A549 (cell line): ENCODE results near the gene ARFGEF3. TPM values are rescaled to one million over a fixed set of nuclear protein-coding genes. Genes with fewer than 3 reads are reported as not detected.

Experiments
- ATAC-seq, 2 experiments: fragments of 200-7000 bp in 1 of 2; fragments of >200 bp in 1 of 2; cut with Nextera tagmentation in 1 of 2; cut with Tn5 transposase in 1 of 2; 3 replicates each; pipeline versions ENCODE4 v1.8.0 to v1.9.1; 2018 to 2020; ENCODE audit warnings: mild to moderate bottlenecking in 1 of 2, moderate library complexity in 1 of 2
- CTCF ChIA-PET: fragments of 300-600 bp; sonication (Branson Sonifier 250); formaldehyde crosslinking; extraction: SDS; loops from one replicate; lab custom pipeline; 2021; ENCODE audit warnings: antibody characterized with exemption, inconsistent platforms; lab: Yijun Ruan, JAX
- POLR2A ChIA-PET: fragments of 350-600 bp; formaldehyde crosslinking; extraction: SDS; loops from one replicate; lab custom pipeline; 2021; ENCODE audit warnings: antibody characterized with exemption, inconsistent platforms; lab: Yijun Ruan, JAX
- DNase-seq, 2 experiments: peaks; one replicate each; pipeline versions ENCODE4 v3.0.0 to v3.0.0-alpha.2; 2011 to 2016; ENCODE audit warnings: low read depth in 1 of 2, low spot score in 1 of 2
- FAIRE-seq: peaks from 2 replicates; lab custom pipeline; 2011; peaks lifted over from hg19 to GRCh38; lab: Jason Lieb, UNC
- H3K27ac ChIP-seq, 2 experiments: fragments of >200 bp; sonication (Bioruptor Twin); formaldehyde crosslinking; 3 replicates each; pipeline ENCODE4 v1.5.1; 2016 to 2017
- H3K4me1 ChIP-seq: fragments of >200 bp; sonication (Bioruptor Twin); formaldehyde crosslinking; 3 replicates; pipeline ENCODE4 v1.6.1; 2016
- H3K4me2 ChIP-seq: fragments of >200 bp; sonication (Bioruptor Twin); formaldehyde crosslinking; 3 replicates; pipeline ENCODE4 v1.6.1; 2016
- H3K4me3 ChIP-seq: fragments of >200 bp; sonication (Bioruptor Twin); formaldehyde crosslinking; 3 replicates; pipeline ENCODE4 v1.5.1; 2016
- H3K9me3 ChIP-seq: fragments of >200 bp; sonication (Bioruptor Twin); formaldehyde crosslinking; 3 replicates; pipeline ENCODE4 v1.6.1; 2016
- CBX8 ChIP-seq: fragments of 200-600 bp; sonication (generic); IDR thresholded peaks from 2 replicates; pipeline ENCODE4 v1.6.1; 2016
- CHD2 ChIP-seq: fragments of 150-350 bp; IDR thresholded peaks from 2 replicates; pipeline ENCODE4 v1.6.1; 2014; ENCODE audit warnings: low read length; ENCODE audit not compliant: partially characterized antibody
- CHD4 ChIP-seq: fragments of 200-600 bp; sonication (generic); IDR thresholded peaks from 2 replicates; pipeline ENCODE4 v1.6.1; 2016; ENCODE audit warnings: antibody characterized with exemption, mild to moderate bottlenecking, borderline replicate concordance
- E2F6 ChIP-seq: IDR thresholded peaks from 2 replicates; pipeline ENCODE4 v1.6.1; 2012; ENCODE audit warnings: low read depth, borderline replicate concordance
- EHF ChIP-seq: fragments of 250-450 bp; sonication (Bioruptor Pico); IDR thresholded peaks from 2 replicates; pipeline ENCODE4 v1.5.0; 2020; ENCODE audit warnings: mild to moderate bottlenecking
- EHMT2 ChIP-seq: fragments of 200-600 bp; sonication (generic); IDR thresholded peaks from 2 replicates; pipeline ENCODE4 v1.6.1; 2016; ENCODE audit warnings: antibody characterized with exemption, low read depth, mild to moderate bottlenecking, moderate library complexity
- EP300 ChIP-seq, 2 experiments: fragments of >200 bp; sonication (Bioruptor Twin); formaldehyde crosslinking; IDR thresholded peaks; 2 replicates in 1 of 2; 3 replicates in 1 of 2; pipeline ENCODE4 v1.6.1; 2016 to 2017
- FOSB ChIP-seq: fragments of 250-450 bp; sonication (Bioruptor Pico); IDR thresholded peaks from 2 replicates; pipeline ENCODE4 v1.5.0; 2020; ENCODE audit warnings: mild to moderate bottlenecking, moderate library complexity
- HEYL ChIP-seq: fragments of 250-450 bp; sonication (Bioruptor Pico); IDR thresholded peaks from 2 replicates; pipeline ENCODE4 v1.8.0; 2021; ENCODE audit warnings: mild to moderate bottlenecking, moderate library complexity
- HOXA7 ChIP-seq: fragments of 250-450 bp; sonication (Bioruptor Pico); IDR thresholded peaks from 2 replicates; pipeline ENCODE4 v1.5.0; 2020; ENCODE audit warnings: mild to moderate bottlenecking, moderate library complexity
- JUN ChIP-seq, 2 experiments: fragments of >200 bp; sonication (Bioruptor Twin); formaldehyde crosslinking; IDR thresholded peaks; 2 replicates in 1 of 2; 3 replicates in 1 of 2; pipeline ENCODE4 v1.6.1; 2016 to 2017
- KDM1A ChIP-seq: fragments of 200-600 bp; sonication (generic); IDR thresholded peaks from 2 replicates; pipeline ENCODE4 v1.6.1; 2016; ENCODE audit warnings: low read depth, mild to moderate bottlenecking
- MAZ ChIP-seq: fragments of 150-350 bp; IDR thresholded peaks from 2 replicates; pipeline ENCODE4 v1.6.1; 2014; ENCODE audit warnings: antibody characterized with exemption, low read depth, low read length, borderline replicate concordance
- MYC ChIP-seq: IDR thresholded peaks from 2 replicates; pipeline ENCODE4 v1.6.1; 2012; ENCODE audit warnings: mild to moderate bottlenecking, inconsistent platforms, low read length, improper control_type of control experiment, borderline replicate concordance
- NPAS2 ChIP-seq: fragments of 250-450 bp; sonication (Bioruptor Pico); IDR thresholded peaks from 2 replicates; pipeline ENCODE4 v1.8.0; 2022; ENCODE audit warnings: mild to moderate bottlenecking, moderate library complexity, borderline replicate concordance
- PHF8 ChIP-seq: fragments of 200-600 bp; sonication (generic); IDR thresholded peaks from 2 replicates; pipeline ENCODE4 v1.6.1; 2016; ENCODE audit warnings: low read depth, mild to moderate bottlenecking, antibody characterized with exemption, moderate library complexity, borderline replicate concordance
- POLR2A ChIP-seq: IDR thresholded peaks from 2 replicates; pipeline ENCODE4 v1.6.1; 2012; ENCODE audit warnings: mild to moderate bottlenecking, low read length
- POLR2AphosphoS2 ChIP-seq: conservative IDR thresholded peaks from 2 replicates; pipeline ENCODE4 v1.6.1; 2012; ENCODE audit warnings: low read length, improper control_type of control experiment, inconsistent platforms
- RAD21 ChIP-seq, 2 experiments: fragments of >200 bp in 1 of 2; sonication (Bioruptor Twin) in 1 of 2; formaldehyde crosslinking in 1 of 2; IDR thresholded peaks in 1 of 2; conservative IDR thresholded peaks in 1 of 2; 2 replicates in 1 of 2; 3 replicates in 1 of 2; pipeline ENCODE4 v1.6.1; 2012 to 2018; ENCODE audit warnings: inconsistent platforms in 1 of 2
- RARB ChIP-seq: fragments of 250-450 bp; sonication (Bioruptor Pico); IDR thresholded peaks from 2 replicates; pipeline ENCODE4 v1.8.0; 2021; ENCODE audit warnings: mild to moderate bottlenecking, moderate library complexity
- REST ChIP-seq: fragments of 200-600 bp; sonication (generic); IDR thresholded peaks from 2 replicates; pipeline ENCODE4 v1.6.1; 2016; ENCODE audit warnings: antibody characterized with exemption, mild to moderate bottlenecking, moderate library complexity
- TP53 ChIP-seq: fragments of 250-450 bp; sonication (Bioruptor Pico); IDR thresholded peaks from 2 replicates; pipeline ENCODE4 v1.5.0; 2021; ENCODE audit warnings: mild to moderate bottlenecking, moderate library complexity
- ZC3H11A ChIP-seq: fragments of 450-650 bp; IDR thresholded peaks from 2 replicates; pipeline ENCODE4 v1.6.1; 2014; ENCODE audit warnings: antibody characterized with exemption, mild to moderate bottlenecking
- ZFP36 ChIP-seq: fragments of 450-650 bp; IDR thresholded peaks from 2 replicates; pipeline ENCODE4 v1.6.1; 2014; ENCODE audit warnings: borderline replicate concordance; ENCODE audit not compliant: partially characterized antibody
- ZNF302 ChIP-seq: fragments of 250-450 bp; sonication (Bioruptor Pico); IDR thresholded peaks from 2 replicates; pipeline ENCODE4 v1.9.0; 2021; ENCODE audit warnings: inconsistent platforms, mild to moderate bottlenecking, moderate library complexity
- WGBS: methylation state at CpG from one replicate; pipeline ENCODE4 v1.1.6; 2017; ENCODE audit errors: missing lambda C conversion rate; 5-methylcytosine and 5-hydroxymethylcytosine counted together
- polyA plus RNA-seq, 4 experiments: library from polyadenylated mRNA; depleted of rRNA in 3 of 4; stranded (reverse); fragments of >200 nt; fragmentation: RNase III in 1 of 4; extraction: RNeasy Plus Mini Kit Qiagen cat#74134 plus additional on column Dnase treatment in 1 of 4; gene quantifications; 2 replicates in 3 of 4; 3 replicates in 1 of 4; pipeline ENCODE4 v1.2.3, GENCODE V29; 2011 to 2017
- TF ChIP-seq, protein P1 (sequence below): fragments of 150-350 bp; IDR thresholded peaks from 2 replicates; pipeline ENCODE4 v1.6.1; 2014; ENCODE audit warnings: low read depth, mild to moderate bottlenecking, low read length
- TF ChIP-seq, protein P2 (sequence below): fragments of 250-450 bp; sonication (Bioruptor Pico); IDR thresholded peaks from 2 replicates; pipeline ENCODE4 v1.5.0; 2021; ENCODE audit warnings: mild to moderate bottlenecking, moderate library complexity, borderline replicate concordance
- TF ChIP-seq, protein P3 (sequence below): IDR thresholded peaks from 2 replicates; pipeline ENCODE4 v1.6.1; 2012

Gene ARFGEF3
- polyA plus RNA-seq, 2 of the 4 experiments (the other 2 are of a cell fraction), result 0.15 to 0.83 TPM

- DNase-seq, result no peak
These were observed 22.0 kb downstream of the ARFGEF3 start for GRCh38 chr6:138183790-138184134.

DNA sequence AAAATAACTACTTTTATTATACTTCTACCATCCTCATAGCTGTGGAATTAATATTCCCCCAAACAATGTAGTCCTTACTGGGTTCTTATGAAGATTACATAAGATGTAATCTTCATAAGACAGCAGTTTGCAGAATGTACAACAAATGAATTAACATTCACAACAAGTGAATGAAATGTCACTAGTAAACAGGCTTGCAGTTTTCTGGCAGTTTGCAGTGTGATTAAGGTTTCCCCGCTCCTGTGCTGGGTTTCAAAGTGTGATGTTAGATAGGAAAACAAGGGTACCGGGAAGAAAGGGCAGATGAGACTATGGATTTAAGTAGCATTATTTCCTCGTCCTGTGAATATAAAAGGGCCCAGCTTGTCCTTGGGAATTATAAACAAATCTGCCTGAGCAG lies 22.5 kb downstream of the ARFGEF3 start:
- Histone ChIP-seq H3K4me2 (no peak overlapping the region), H3K9me3 (no peaks in the 10 kb centered on the region), H3K4me1 (no peaks in the 10 kb centered on the region), H3K27ac (no peak overlapping the region), H3K4me3 (no peak overlapping the region)
- ATAC-seq (no peak), DNase-seq (no peak), FAIRE-seq (no peak)
- 72% methylated on average over 3 of the region's 3 CpGs for WGBS
- ChIA-PET POLR2A (no interaction called here), CTCF (no interaction called here)
- TF ChIP-seq CHD4 (no peak), POLR2A (no peak), EHMT2 (no peak), HEYL (no peak), PHF8 (no peak), CBX8 (no peak), JUN (IDR thresholded peaks at IDR 0.05) (no peak), RARB (CRISPR knock-in tag) (no peak)
- TF ChIP-seq, protein P1, sequence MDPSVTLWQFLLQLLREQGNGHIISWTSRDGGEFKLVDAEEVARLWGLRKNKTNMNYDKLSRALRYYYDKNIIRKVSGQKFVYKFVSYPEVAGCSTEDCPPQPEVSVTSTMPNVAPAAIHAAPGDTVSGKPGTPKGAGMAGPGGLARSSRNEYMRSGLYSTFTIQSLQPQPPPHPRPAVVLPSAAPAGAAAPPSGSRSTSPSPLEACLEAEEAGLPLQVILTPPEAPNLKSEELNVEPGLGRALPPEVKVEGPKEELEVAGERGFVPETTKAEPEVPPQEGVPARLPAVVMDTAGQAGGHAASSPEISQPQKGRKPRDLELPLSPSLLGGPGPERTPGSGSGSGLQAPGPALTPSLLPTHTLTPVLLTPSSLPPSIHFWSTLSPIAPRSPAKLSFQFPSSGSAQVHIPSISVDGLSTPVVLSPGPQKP, result no peak

More at GRCh38 chr6:138183790-138184134, 22.0 kb downstream of the ARFGEF3 start:
- ChIA-PET POLR2A (no interaction called here), CTCF (no interaction called here)
- Histone ChIP-seq H3K4me3 (no peak overlapping the region), H3K4me2 (no peak overlapping the region), H3K4me1 (no peaks in the 10 kb centered on the region), H3K9me3 (no peaks in the 10 kb centered on the region), H3K27ac (no peak overlapping the region)
- TF ChIP-seq HOXA7 (CRISPR knock-in tag), result no peak
- TF ChIP-seq KDM1A, result no peak
- no peak for TF ChIP-seq REST
- FAIRE-seq (no peak), ATAC-seq (no peak)
- WGBS, result 44% methylated on average over 4 of the region's 4 CpGs

DNA sequence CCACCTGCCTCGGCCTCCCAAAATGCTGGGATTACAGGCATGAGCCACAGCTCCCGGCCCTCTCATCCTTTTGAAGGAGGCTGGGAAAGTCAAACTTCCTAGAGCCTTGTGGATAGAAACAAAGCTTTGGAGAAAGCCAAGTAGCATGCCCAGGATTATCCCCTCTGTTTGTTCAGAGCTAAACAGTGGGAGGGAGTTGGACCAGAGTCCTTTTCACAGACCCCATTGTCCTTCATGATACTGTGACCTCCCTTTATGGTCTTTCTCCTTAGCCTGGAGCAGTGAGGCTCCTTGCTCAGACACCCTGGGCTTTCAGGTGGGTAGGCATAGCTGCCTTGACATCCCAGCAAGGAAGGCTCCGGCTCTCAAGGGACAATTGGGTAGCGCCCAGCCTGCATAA lies 25.4 kb downstream of the ARFGEF3 start:
- DNase-seq (no peak), FAIRE-seq (no peak), ATAC-seq (no peak)
- 76% methylated on average over 4 of the region's 4 CpGs for WGBS
- no peak overlapping the region for H3K4me2 ChIP-seq
- no peaks in the 10 kb centered on the region for H3K9me3 ChIP-seq
- no peak overlapping the region for H3K4me3 ChIP-seq
- no peaks in the 10 kb centered on the region for H3K4me1 ChIP-seq
- ChIA-PET CTCF (interaction anchor here (0.7 kb wide), 1 partner anchor 830 kb away, joined by 3 read pairs; no protein-coding TSS in a partner anchor), POLR2A (no interaction called here)
- H3K27ac ChIP-seq, result no peak overlapping the region
- TF ChIP-seq EP300 (IDR thresholded peaks at IDR 0.05), result no peak
- no peak for TF ChIP-seq PHF8
- no peak for TF ChIP-seq E2F6
- TF ChIP-seq, protein P2, sequence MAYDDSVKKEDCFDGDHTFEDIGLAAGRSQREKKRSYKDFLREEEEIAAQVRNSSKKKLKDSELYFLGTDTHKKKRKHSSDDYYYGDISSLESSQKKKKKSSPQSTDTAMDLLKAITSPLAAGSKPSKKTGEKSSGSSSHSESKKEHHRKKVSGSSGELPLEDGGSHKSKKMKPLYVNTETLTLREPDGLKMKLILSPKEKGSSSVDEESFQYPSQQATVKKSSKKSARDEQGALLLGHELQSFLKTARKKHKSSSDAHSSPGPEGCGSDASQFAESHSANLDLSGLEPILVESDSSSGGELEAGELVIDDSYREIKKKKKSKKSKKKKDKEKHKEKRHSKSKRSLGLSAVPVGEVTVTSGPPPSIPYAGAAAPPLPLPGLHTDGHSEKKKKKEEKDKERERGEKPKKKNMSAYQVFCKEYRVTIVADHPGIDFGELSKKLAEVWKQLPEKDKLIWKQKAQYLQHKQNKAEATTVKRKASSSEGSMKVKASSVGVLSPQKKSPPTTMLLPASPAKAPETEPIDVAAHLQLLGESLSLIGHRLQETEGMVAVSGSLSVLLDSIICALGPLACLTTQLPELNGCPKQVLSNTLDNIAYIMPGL, result no peak
- no peak for TF ChIP-seq MAZ
- no peak for TF ChIP-seq RAD21 (conservative IDR thresholded peaks at IDR 0.05 in 1 of 2, IDR thresholded peaks at IDR 0.05 in 1 of 2)
- TF ChIP-seq ZNF302 (CRISPR knock-in tag), result no peak
- TF ChIP-seq, protein P3, sequence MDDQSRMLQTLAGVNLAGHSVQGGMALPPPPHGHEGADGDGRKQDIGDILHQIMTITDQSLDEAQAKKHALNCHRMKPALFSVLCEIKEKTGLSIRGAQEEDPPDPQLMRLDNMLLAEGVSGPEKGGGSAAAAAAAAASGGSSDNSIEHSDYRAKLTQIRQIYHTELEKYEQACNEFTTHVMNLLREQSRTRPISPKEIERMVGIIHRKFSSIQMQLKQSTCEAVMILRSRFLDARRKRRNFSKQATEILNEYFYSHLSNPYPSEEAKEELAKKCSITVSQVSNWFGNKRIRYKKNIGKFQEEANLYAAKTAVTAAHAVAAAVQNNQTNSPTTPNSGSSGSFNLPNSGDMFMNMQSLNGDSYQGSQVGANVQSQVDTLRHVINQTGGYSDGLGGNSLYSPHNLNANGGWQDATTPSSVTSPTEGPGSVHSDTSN, result no peak
- no peak for TF ChIP-seq MYC
- TF ChIP-seq EHF (CRISPR knock-in tag), result no peak
- TF ChIP-seq CHD2, result no peak
- TF ChIP-seq ZFP36, result no peak
- no peak for TF ChIP-seq FOSB (CRISPR knock-in tag)
- TF ChIP-seq TP53, result no peak
- no peak for TF ChIP-seq ZC3H11A
- no peak for TF ChIP-seq POLR2AphosphoS2
- no peak for TF ChIP-seq NPAS2 (CRISPR knock-in tag)
